Cardiac atrium fibroblast (primary cell): ENCODE data around the gene SEMA3F. TPM values are rescaled to one million over a fixed set of nuclear protein-coding genes. Genes with fewer than 3 reads are reported as not detected.

Experiments used
- total RNA-seq: library from RNA; depleted of rRNA; stranded (reverse); fragments of >200 nt; gene quantifications from 2 replicates; pipeline ENCODE4 v1.2.3, GENCODE V29; 2015

SEMA3F gene
- total RNA-seq, result 6.5 and 20.9 TPM in 2 replicates

GRCh38 chr3:50154840-50155490 is at the start of gene SEMA3F:
Gene SEMA3F, plus strand, starts transcription at chr3:50155324. Its CDS starts 4,299 bp downstream, at chr3:50159623.

GRCh38 chr3:50190936-50191660 is 36.0 kb downstream of the SEMA3F start, which contains the start of gene GNAT1:
Gene GNAT1, plus strand, starts transcription at chr3:50191610. Its CDS starts 116 bp downstream, at chr3:50191726.

GRCh38 chr3:50204804-50205412 is 49.8 kb downstream of the SEMA3F start, which contains the start of gene SLC38A3:
Gene SLC38A3, plus strand, starts transcription at chr3:50205271. Its CDS starts 8,929 bp downstream, at chr3:50214200.

DNA sequence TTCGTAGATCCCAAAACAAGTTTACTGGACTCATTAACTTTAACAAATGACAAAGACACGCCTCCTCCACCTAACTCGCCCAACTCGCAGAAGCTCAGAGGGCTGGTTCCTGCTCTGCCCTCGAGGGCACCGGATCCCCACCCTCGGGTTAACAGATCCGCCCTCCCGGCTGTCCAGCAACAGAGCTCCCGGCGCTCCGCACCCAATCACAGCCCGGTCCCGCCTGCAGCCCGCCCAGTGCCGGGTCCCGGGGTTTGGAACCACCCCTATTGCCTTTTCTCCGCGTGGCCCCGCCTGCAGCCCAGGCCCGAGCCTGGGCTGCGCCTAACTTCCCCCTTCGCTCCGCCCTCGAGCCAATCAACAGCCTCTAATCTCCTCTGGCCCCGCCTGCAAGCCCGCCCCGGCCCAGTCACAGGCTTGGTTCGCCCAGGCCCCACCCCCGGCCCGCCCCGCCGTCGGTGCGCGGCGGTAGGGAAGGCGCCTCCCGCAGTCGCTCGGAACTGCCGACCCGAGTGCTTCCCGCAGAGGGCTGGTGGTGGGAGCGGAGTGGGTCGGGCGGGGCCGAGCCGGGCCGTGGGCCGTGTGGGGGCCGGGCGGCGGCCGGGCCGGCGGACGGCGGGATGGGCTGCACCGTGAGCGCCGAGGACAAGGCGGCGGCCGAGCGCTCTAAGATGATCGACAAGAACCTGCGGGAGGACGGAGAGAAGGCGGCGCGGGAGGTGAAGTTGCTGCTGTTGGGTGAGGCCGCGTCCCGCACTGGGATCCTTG is 80.8 kb downstream of the SEMA3F start, which contains the start of gene GNAI2:
Gene GNAI2 (plus strand): TSS at position 489 of the 768 bp plus-strand sequence. CDS start 132 bp downstream, at position 621.

Other genes starting within 250 kb of the SEMA3F start
- gene MON1A, start 225.5 kb upstream of the SEMA3F start, total RNA-seq, result 11.2 and 13.0 TPM in 2 replicates
- 16.7 and 26.5 TPM in 2 replicates for gene RBM6, start 215.2 kb upstream of the SEMA3F start, total RNA-seq
- 61.7 and 103 TPM in 2 replicates for gene RBM5, start 66.4 kb upstream of the SEMA3F start, total RNA-seq
- not detected in 2 replicates for gene GNAT1, start 36.3 kb downstream of the SEMA3F start, total RNA-seq
- gene SLC38A3, start 49.9 kb downstream of the SEMA3F start, total RNA-seq, result not detected in 2 replicates
- 252 and 308 TPM in 2 replicates for gene GNAI2, start 80.9 kb downstream of the SEMA3F start, total RNA-seq
- gene SEMA3B, start 113.8 kb downstream of the SEMA3F start, total RNA-seq, result 1.4 and 3.4 TPM in 2 replicates
- not detected in 2 replicates for gene LSMEM2, start 123.8 kb downstream of the SEMA3F start, total RNA-seq
- gene IFRD2, start 137.1 kb downstream of the SEMA3F start, total RNA-seq, result 47.1 and 55.2 TPM in 2 replicates
- 6.5 and 7.8 TPM in 2 replicates for gene HYAL3, start 144.1 kb downstream of the SEMA3F start, total RNA-seq
- gene NAA80, start 144.1 kb downstream of the SEMA3F start, total RNA-seq, result 8.1 and 11.8 TPM in 2 replicates
- gene HYAL1, start 148.2 kb downstream of the SEMA3F start, total RNA-seq, result 5.0 and 6.1 TPM in 2 replicates
- 70.0 and 100 TPM in 2 replicates for gene HYAL2, start 167.4 kb downstream of the SEMA3F start, total RNA-seq
- gene TUSC2, start 172.9 kb downstream of the SEMA3F start, total RNA-seq, result 15.2 and 23.3 TPM in 2 replicates
- gene RASSF1, start 185.5 kb downstream of the SEMA3F start, total RNA-seq, result 36.5 and 37.7 TPM in 2 replicates
- gene ZMYND10, start 190.4 kb downstream of the SEMA3F start, total RNA-seq, result under 0.01 TPM in 1 of 2 replicates, not detected in the other
- 18.6 and 20.7 TPM in 2 replicates for gene NPRL2, start 195.5 kb downstream of the SEMA3F start, total RNA-seq
- gene CYB561D2, start 195.5 kb downstream of the SEMA3F start, total RNA-seq, result 23.1 and 44.6 TPM in 2 replicates
- 67.6 and 73.3 TPM in 2 replicates for gene TMEM115, start 204.2 kb downstream of the SEMA3F start, total RNA-seq